Bronchial epithelial cell (primary cell): ENCODE measurements around the gene KCNF1. TPM values are rescaled to one million over a fixed set of nuclear protein-coding genes. Genes with fewer than 3 reads are reported as not detected.

Experiments
- DNase-seq: peaks from one replicate; pipeline ENCODE4 v3.0.0-alpha.2; 2010; ENCODE audit warnings: low read depth
- FAIRE-seq: peaks from 2 replicates; lab custom pipeline; 2011; peaks lifted over from hg19 to GRCh38; lab: Jason Lieb, UNC
- H3K27me3 ChIP-seq: 2 replicates; pipeline ENCODE4 v1.5.1; 2011; ENCODE audit warnings: low read length; ENCODE audit not compliant: control insufficient read depth, insufficient read depth
- H3K36me3 ChIP-seq: 2 replicates; pipeline ENCODE4 v1.5.1; 2011; ENCODE audit warnings: low read length; ENCODE audit not compliant: control insufficient read depth, insufficient read depth
- H3K4me3 ChIP-seq: 2 replicates; pipeline ENCODE4 v1.5.1; 2011; ENCODE audit warnings: mild to moderate bottlenecking, low read depth, low read length, control low read depth
- CTCF ChIP-seq: IDR thresholded peaks from 2 replicates; pipeline ENCODE4 v1.5.1; 2011; ENCODE audit warnings: mild to moderate bottlenecking, moderate library complexity, low read length, control low read depth, inconsistent platforms; ENCODE audit not compliant: insufficient read depth, severe bottlenecking
- total RNA-seq: library from RNA; depleted of rRNA; stranded (reverse); fragments of >200 nt; gene quantifications from 2 replicates; pipeline ENCODE4 v1.2.1, GENCODE V29; 2014

Gene KCNF1
- total RNA-seq, 1 donor from 2014 or later: not detected

- Histone ChIP-seq H3K27me3 (peaks cover 2% of the 10 kb centered on the region), H3K4me3 (no peak overlapping the region), H3K36me3 (no peaks in the 10 kb centered on the region)
- FAIRE-seq (peak; percentile 97), DNase-seq (peak; percentile 99)
- no peak for TF ChIP-seq CTCF
Observed at GRCh38 chr2:10935953-10936942, 24.5 kb downstream of the KCNF1 start.

GRCh38 chr2:10939058-10939457, 27.3 kb downstream of the KCNF1 start:
- FAIRE-seq: no peak
- TF ChIP-seq CTCF: no peak
- H3K36me3 ChIP-seq: no peaks in the 10 kb centered on the region
- peaks cover 2% of the 10 kb centered on the region for H3K27me3 ChIP-seq
- no peak for DNase-seq
- H3K4me3 ChIP-seq: no peak overlapping the region

- DNase-seq: no peak
- no peak for TF ChIP-seq CTCF
- no peak overlapping the region for H3K4me3 ChIP-seq
- no peaks in the 10 kb centered on the region for H3K36me3 ChIP-seq
- no peaks in the 10 kb centered on the region for H3K27me3 ChIP-seq
- FAIRE-seq: no peak
Observed at GRCh38 chr2:10940596-10940995, 28.9 kb downstream of the KCNF1 start.

- no peak for TF ChIP-seq CTCF
- FAIRE-seq (no peak), DNase-seq (no peak)
- H3K4me3 ChIP-seq: no peak overlapping the region
- H3K36me3 ChIP-seq: no peaks in the 10 kb centered on the region
- no peaks in the 10 kb centered on the region for H3K27me3 ChIP-seq
Observed at GRCh38 chr2:10941383-10941782, 29.6 kb downstream of the KCNF1 start.

- H3K36me3 ChIP-seq: no peaks in the 10 kb centered on the region
- TF ChIP-seq CTCF: no peak
- no peaks in the 10 kb centered on the region for H3K27me3 ChIP-seq
- no peak overlapping the region for H3K4me3 ChIP-seq
- FAIRE-seq (no peak), DNase-seq (no peak)
Observed at GRCh38 chr2:10944799-10945198, 33.1 kb downstream of the KCNF1 start.

GRCh38 chr2:10946394-10946793, 34.7 kb downstream of the KCNF1 start:
- Histone ChIP-seq H3K27me3 (no peaks in the 10 kb centered on the region), H3K36me3 (no peaks in the 10 kb centered on the region), H3K4me3 (no peak overlapping the region)
- no peak for TF ChIP-seq CTCF
- FAIRE-seq (no peak), DNase-seq (no peak)
